HG03280 (cell line): ENCODE data around the gene LUZP1.

Experiments
- ATAC-seq: cut with Tn5 transposase; IDR thresholded peaks from one replicate; pipeline ENCODE4 v1.9.1; 2021; ENCODE audit warnings: mild to moderate bottlenecking, moderate library complexity; ENCODE audit not compliant: unreplicated experiment

Gene LUZP1

GRCh38 chr1:23118957-23119792 is 49.5 kb downstream of the LUZP1 start:
- ATAC-seq, result no peak

GRCh38 chr1:23118407-23118806 is 50.2 kb downstream of the LUZP1 start:
- no peak for ATAC-seq

- ATAC-seq, result no peak
Measured at GRCh38 chr1:23116921-23117699, 51.5 kb downstream of the LUZP1 start.

GRCh38 chr1:23116216-23116836 is 52.3 kb downstream of the LUZP1 start:
- ATAC-seq, result no peak

GRCh38 chr1:23114424-23115079 is 54.1 kb downstream of the LUZP1 start:
- ATAC-seq, result no peak

- ATAC-seq, result no peak
Measured at GRCh38 chr1:23111600-23112535, 56.8 kb downstream of the LUZP1 start.

- no peak for ATAC-seq
Measured at GRCh38 chr1:23110391-23110790, 58.3 kb downstream of the LUZP1 start.

GRCh38 chr1:23108918-23109533 is 59.6 kb downstream of the LUZP1 start:
- no peak for ATAC-seq

- no peak for ATAC-seq
Measured at GRCh38 chr1:23103001-23103889, 65.4 kb downstream of the LUZP1 start.

GRCh38 chr1:23102289-23102688 is 66.4 kb downstream of the LUZP1 start:
- no peak for ATAC-seq

GRCh38 chr1:23101887-23102286 is 66.8 kb downstream of the LUZP1 start:
- ATAC-seq, result no peak

- ATAC-seq, result no peak
Measured at GRCh38 chr1:23101101-23101827, 67.4 kb downstream of the LUZP1 start.

GRCh38 chr1:23100074-23100748 is 68.4 kb downstream of the LUZP1 start:
- no peak for ATAC-seq

GRCh38 chr1:23099171-23099536 is 69.5 kb downstream of the LUZP1 start:
- no peak for ATAC-seq

- no peak for ATAC-seq
Measured at GRCh38 chr1:23098463-23099170, 70.0 kb downstream of the LUZP1 start.

- no peak for ATAC-seq
Measured at GRCh38 chr1:23097316-23097715, 71.3 kb downstream of the LUZP1 start.

- ATAC-seq, result no peak
Measured at GRCh38 chr1:23092447-23092846, 76.2 kb downstream of the LUZP1 start.
